Measurements from ENCODE around the gene CLASP2. TPM values are rescaled to one million over a fixed set of nuclear protein-coding genes. Genes with fewer than 3 reads are reported as not detected.

The CLASP2 gene
- total RNA-seq, 2 experiments from 2014 or later = 41.8 to 46.6 TPM

GRCh38 chr3:33722626-33723370, 4.7 kb upstream of the CLASP2 start:
- Mint-ChIP-seq H3K36me3 (no peaks in the 10 kb centered on the region), H3K4me1 (ENCODE audit: low read depth) (no peaks in the 10 kb centered on the region), H3K9me3 (no peaks in the 10 kb centered on the region), H3K27me3 (no peaks in the 10 kb centered on the region), H3K27ac (no peak overlapping the region), H3K4me3 (no peak overlapping the region)
- intact Hi-C loops (cut with micrococcal nuclease) = no loop called here
- POLR2A ChIA-PET = no interaction called here
- CTCF ChIA-PET = interaction anchor here (1.0 kb wide), 1 partner anchor 65 kb away, joined by 3 read pairs; no protein-coding TSS in a partner anchor
- DNase-seq = no peak

- H3K27me3 Mint-ChIP-seq = no peaks in the 10 kb centered on the region
- H3K4me1 Mint-ChIP-seq (ENCODE audit: low read depth) = no peaks in the 10 kb centered on the region
- no peaks in the 10 kb centered on the region for H3K9me3 Mint-ChIP-seq
- intact Hi-C loops (cut with micrococcal nuclease) = no loop called here
- ChIA-PET POLR2A (no interaction called here), CTCF (interaction anchor here (1.0 kb wide), 1 partner anchor 65 kb away, joined by 3 read pairs; no protein-coding TSS in a partner anchor)
- no peaks in the 10 kb centered on the region for H3K36me3 Mint-ChIP-seq
- no peak for DNase-seq
- no peak overlapping the region for H3K27ac Mint-ChIP-seq
- H3K4me3 Mint-ChIP-seq = no peak overlapping the region
These were observed 4.1 kb upstream of the CLASP2 start for GRCh38 chr3:33722191-33722590.

- Mint-ChIP-seq H3K4me3 (peak overlapping the region; percentile 85), H3K36me3 (no peaks in the 10 kb centered on the region), H3K9me3 (no peaks in the 10 kb centered on the region), H3K4me1 (ENCODE audit: low read depth) (peaks cover 9% of the 10 kb centered on the region), H3K27ac (peak overlapping the region; percentile 90), H3K27me3 (no peaks in the 10 kb centered on the region)
- ChIA-PET POLR2A (no interaction called here), CTCF (no interaction called here)
- intact Hi-C loops (cut with micrococcal nuclease) = loop anchor here (2.0 to 10.0 kb wide), 4 partner anchors 68 to 764 kb away; partner anchors contain the start of genes CCR4 and PDCD6IP
- no peak for DNase-seq
These were observed 497 bp upstream of the CLASP2 start for GRCh38 chr3:33718595-33718907.

GRCh38 chr3:33717616-33717865, 513 bp downstream of the CLASP2 start:
- peak overlapping the region; percentile 85 for H3K4me3 Mint-ChIP-seq
- H3K36me3 Mint-ChIP-seq = no peaks in the 10 kb centered on the region
- peaks cover 9% of the 10 kb centered on the region for H3K4me1 Mint-ChIP-seq (ENCODE audit: low read depth)
- ChIA-PET CTCF (interaction anchor here (0.6 kb wide), 1 partner anchor 69 kb away, joined by 3 read pairs; no protein-coding TSS in a partner anchor), POLR2A (interaction anchor here (0.8 kb wide), 1 partner anchor 81 kb away, joined by 3 read pairs; the partner anchor contains the start of gene PDCD6IP)
- DNase-seq = peak; percentile 68
- no peaks in the 10 kb centered on the region for H3K27me3 Mint-ChIP-seq
- H3K27ac Mint-ChIP-seq = peak overlapping the region; percentile 67
- intact Hi-C loops (cut with micrococcal nuclease) = loop anchor here (1.0 to 10.0 kb wide), 4 partner anchors 81 to 763 kb away; partner anchors contain the start of genes CCR4 and UBP1
- H3K9me3 Mint-ChIP-seq = no peaks in the 10 kb centered on the region

- H3K27me3 Mint-ChIP-seq = no peaks in the 10 kb centered on the region
- DNase-seq = no peak
- no peak overlapping the region for H3K27ac Mint-ChIP-seq
- peaks cover 13% of the 10 kb centered on the region for H3K4me1 Mint-ChIP-seq (ENCODE audit: low read depth)
- H3K36me3 Mint-ChIP-seq = peaks cover 6% of the 10 kb centered on the region
- intact Hi-C loops (cut with micrococcal nuclease) = loop anchor here (5.0 to 10.0 kb wide), 2 partner anchors 344 to 761 kb away; partner anchors contain the start of gene CCR4
- no peak overlapping the region for H3K4me3 Mint-ChIP-seq
- no peaks in the 10 kb centered on the region for H3K9me3 Mint-ChIP-seq
- ChIA-PET CTCF (interaction anchor here (0.9 to 1.5 kb wide), 4 partner anchors 62 to 343 kb away, joined by 3 to 5 read pairs (median 4); no protein-coding TSS in a partner anchor), POLR2A (interaction anchor here (0.8 kb wide), 1 partner anchor 618 kb away, joined by 3 read pairs; no protein-coding TSS in a partner anchor)
These were observed 1.8 kb downstream of the CLASP2 start for GRCh38 chr3:33716227-33716626.

- Mint-ChIP-seq H3K9me3 (no peaks in the 10 kb centered on the region), H3K36me3 (peaks cover 11% of the 10 kb centered on the region), H3K4me1 (ENCODE audit: low read depth) (peaks cover 14% of the 10 kb centered on the region), H3K4me3 (no peak overlapping the region), H3K27ac (no peak overlapping the region), H3K27me3 (no peaks in the 10 kb centered on the region)
- CTCF ChIA-PET = no interaction called here
- DNase-seq = no peak
- POLR2A ChIA-PET = no interaction called here
- intact Hi-C loops (cut with micrococcal nuclease) = loop anchor here (10.0 kb wide), 1 partner anchor 756 kb away; the partner anchor contains the start of gene CCR4
These were observed 7.0 kb downstream of the CLASP2 start for GRCh38 chr3:33711100-33711499.

GRCh38 chr3:33706056-33706455, 12.0 kb downstream of the CLASP2 start:
- no peak for DNase-seq
- ChIA-PET CTCF (no interaction called here), POLR2A (no interaction called here)
- Mint-ChIP-seq H3K4me3 (no peak overlapping the region), H3K27ac (no peak overlapping the region), H3K9me3 (peaks cover 34% of the 10 kb centered on the region), H3K27me3 (no peaks in the 10 kb centered on the region), H3K36me3 (peaks cover 35% of the 10 kb centered on the region), H3K4me1 (ENCODE audit: low read depth) (peaks cover 26% of the 10 kb centered on the region)
- intact Hi-C loops (cut with micrococcal nuclease) = no loop called here

- ChIA-PET CTCF (no interaction called here), POLR2A (no interaction called here)
- Mint-ChIP-seq H3K4me1 (ENCODE audit: low read depth) (peaks cover 26% of the 10 kb centered on the region), H3K27ac (no peak overlapping the region), H3K36me3 (peaks cover 38% of the 10 kb centered on the region), H3K27me3 (no peaks in the 10 kb centered on the region), H3K4me3 (no peak overlapping the region), H3K9me3 (peaks cover 37% of the 10 kb centered on the region)
- DNase-seq = no peak
- intact Hi-C loops (cut with micrococcal nuclease) = no loop called here
These were observed 13.2 kb downstream of the CLASP2 start for GRCh38 chr3:33704891-33705290.

GRCh38 chr3:33699275-33699674, 18.8 kb downstream of the CLASP2 start:
- no peak overlapping the region for H3K27ac Mint-ChIP-seq
- POLR2A ChIA-PET = no interaction called here
- CTCF ChIA-PET = no interaction called here
- H3K36me3 Mint-ChIP-seq = peaks cover 37% of the 10 kb centered on the region
- no peak overlapping the region for H3K4me3 Mint-ChIP-seq
- H3K27me3 Mint-ChIP-seq = no peaks in the 10 kb centered on the region
- peaks cover 17% of the 10 kb centered on the region for H3K4me1 Mint-ChIP-seq (ENCODE audit: low read depth)
- H3K9me3 Mint-ChIP-seq = peaks cover 41% of the 10 kb centered on the region
- DNase-seq = no peak
- intact Hi-C loops (cut with micrococcal nuclease) = no loop called here

- Mint-ChIP-seq H3K36me3 (peaks cover 16% of the 10 kb centered on the region), H3K9me3 (peaks cover 10% of the 10 kb centered on the region), H3K27me3 (no peaks in the 10 kb centered on the region), H3K27ac (no peak overlapping the region), H3K4me1 (ENCODE audit: low read depth) (peaks cover 18% of the 10 kb centered on the region), H3K4me3 (no peak overlapping the region)
- ChIA-PET POLR2A (no interaction called here), CTCF (no interaction called here)
- intact Hi-C loops (cut with micrococcal nuclease) = no loop called here
- DNase-seq = no peak
These were observed 23.1 kb downstream of the CLASP2 start for GRCh38 chr3:33694944-33695343.

GRCh38 chr3:33690341-33690740, 27.7 kb downstream of the CLASP2 start:
- Mint-ChIP-seq H3K36me3 (peaks cover 11% of the 10 kb centered on the region), H3K27ac (no peak overlapping the region), H3K4me3 (no peak overlapping the region), H3K4me1 (ENCODE audit: low read depth) (peaks cover 13% of the 10 kb centered on the region), H3K27me3 (no peaks in the 10 kb centered on the region), H3K9me3 (no peaks in the 10 kb centered on the region)
- intact Hi-C loops (cut with micrococcal nuclease) = no loop called here
- DNase-seq = no peak
- POLR2A ChIA-PET = no interaction called here
- CTCF ChIA-PET = no interaction called here

- ChIA-PET POLR2A (no interaction called here), CTCF (no interaction called here)
- H3K36me3 Mint-ChIP-seq = peaks cover 12% of the 10 kb centered on the region
- H3K4me3 Mint-ChIP-seq = no peak overlapping the region
- no peak overlapping the region for H3K27ac Mint-ChIP-seq
- no peaks in the 10 kb centered on the region for H3K27me3 Mint-ChIP-seq
- no peaks in the 10 kb centered on the region for H3K4me1 Mint-ChIP-seq (ENCODE audit: low read depth)
- intact Hi-C loops (cut with micrococcal nuclease) = no loop called here
- no peak for DNase-seq
- no peaks in the 10 kb centered on the region for H3K9me3 Mint-ChIP-seq
These were observed 30.5 kb downstream of the CLASP2 start for GRCh38 chr3:33687406-33688010.

GRCh38 chr3:33682770-33683169, 35.3 kb downstream of the CLASP2 start:
- DNase-seq = no peak
- no peak overlapping the region for H3K4me3 Mint-ChIP-seq
- no peaks in the 10 kb centered on the region for H3K27me3 Mint-ChIP-seq
- intact Hi-C loops (cut with micrococcal nuclease) = no loop called here
- ChIA-PET CTCF (no interaction called here), POLR2A (no interaction called here)
- H3K36me3 Mint-ChIP-seq = peaks cover 47% of the 10 kb centered on the region
- peaks cover 12% of the 10 kb centered on the region for H3K9me3 Mint-ChIP-seq
- no peak overlapping the region for H3K27ac Mint-ChIP-seq
- H3K4me1 Mint-ChIP-seq (ENCODE audit: low read depth) = no peaks in the 10 kb centered on the region

Measured in activated CD4-positive, alpha-beta memory T cell treated with anti-CD3 and anti-CD28 coated beads for 36 hours (primary cell).